Epithelial cell of proximal tubule (primary cell): ENCODE results near the gene TGM5. TPM values are rescaled to one million over a fixed set of nuclear protein-coding genes. Genes with fewer than 3 reads are reported as not detected.

Experiments used
- DNase-seq: peaks from one replicate; pipeline ENCODE4 v3.0.0-alpha.2; 2011; ENCODE audit warnings: low read depth
- H3K4me3 ChIP-seq: 2 replicates; pipeline ENCODE4 v1.5.1; 2011; ENCODE audit warnings: low read depth, mild to moderate bottlenecking, low read length
- total RNA-seq: library from RNA; depleted of rRNA; stranded (reverse); fragments of >200 nt; gene quantifications from 2 replicates; pipeline ENCODE4 v1.2.3, GENCODE V29; 2015
- TF ChIP-seq, protein P1 (sequence below): conservative IDR thresholded peaks from 2 replicates; pipeline ENCODE4 v1.5.1; 2012; ENCODE audit warnings: low read depth, mild to moderate bottlenecking, low read length

TGM5 gene
- total RNA-seq, 1 donor from 2014 or later, result 0.06 TPM

DNA sequence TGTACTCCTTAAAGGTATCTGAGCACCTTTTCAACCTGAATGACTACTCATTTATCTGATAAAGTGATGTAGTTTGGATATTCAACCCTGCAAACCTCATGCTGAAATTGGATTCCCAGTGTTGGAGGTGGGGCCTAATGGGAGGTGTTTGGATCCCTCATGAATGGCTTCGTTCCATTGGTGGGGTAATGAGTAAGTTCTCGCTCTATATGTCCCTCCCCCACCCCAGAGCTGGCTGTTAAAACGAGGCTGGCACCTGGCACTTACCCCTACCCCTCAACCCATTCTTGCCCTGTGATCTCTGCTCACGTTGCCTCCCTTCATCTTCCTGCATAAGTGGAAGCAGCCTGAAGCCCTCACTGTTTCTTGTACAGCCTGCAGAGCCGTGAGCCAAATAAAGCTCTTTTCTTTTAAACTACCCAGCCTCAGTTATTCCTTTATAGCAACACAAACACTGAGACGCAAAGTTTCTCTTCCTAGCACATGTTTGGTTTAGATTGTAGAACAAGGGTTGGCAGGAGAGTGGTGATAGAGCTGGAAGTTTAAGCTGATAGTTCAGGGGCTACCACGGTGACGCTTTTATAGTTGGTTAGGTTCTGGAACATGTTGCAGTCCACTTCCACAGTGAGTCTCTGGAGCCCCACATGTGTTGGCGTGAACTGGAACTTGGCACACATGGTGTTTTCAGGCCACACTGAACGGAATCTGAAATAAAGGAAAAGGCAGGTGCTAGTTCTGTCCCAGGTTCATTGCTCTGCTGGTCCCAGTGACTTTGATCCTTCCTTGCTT is 69.8 kb downstream of the TGM5 start:
- H3K4me3 ChIP-seq, result no peak overlapping the region
- DNase-seq, result no peak
- TF ChIP-seq, protein P1, sequence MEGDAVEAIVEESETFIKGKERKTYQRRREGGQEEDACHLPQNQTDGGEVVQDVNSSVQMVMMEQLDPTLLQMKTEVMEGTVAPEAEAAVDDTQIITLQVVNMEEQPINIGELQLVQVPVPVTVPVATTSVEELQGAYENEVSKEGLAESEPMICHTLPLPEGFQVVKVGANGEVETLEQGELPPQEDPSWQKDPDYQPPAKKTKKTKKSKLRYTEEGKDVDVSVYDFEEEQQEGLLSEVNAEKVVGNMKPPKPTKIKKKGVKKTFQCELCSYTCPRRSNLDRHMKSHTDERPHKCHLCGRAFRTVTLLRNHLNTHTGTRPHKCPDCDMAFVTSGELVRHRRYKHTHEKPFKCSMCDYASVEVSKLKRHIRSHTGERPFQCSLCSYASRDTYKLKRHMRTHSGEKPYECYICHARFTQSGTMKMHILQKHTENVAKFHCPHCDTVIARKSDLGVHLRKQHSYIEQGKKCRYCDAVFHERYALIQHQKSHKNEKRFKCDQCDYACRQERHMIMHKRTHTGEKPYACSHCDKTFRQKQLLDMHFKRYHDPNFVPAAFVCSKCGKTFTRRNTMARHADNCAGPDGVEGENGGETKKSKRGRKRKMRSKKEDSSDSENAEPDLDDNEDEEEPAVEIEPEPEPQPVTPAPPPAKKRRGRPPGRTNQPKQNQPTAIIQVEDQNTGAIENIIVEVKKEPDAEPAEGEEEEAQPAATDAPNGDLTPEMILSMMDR, result no peak

DNA sequence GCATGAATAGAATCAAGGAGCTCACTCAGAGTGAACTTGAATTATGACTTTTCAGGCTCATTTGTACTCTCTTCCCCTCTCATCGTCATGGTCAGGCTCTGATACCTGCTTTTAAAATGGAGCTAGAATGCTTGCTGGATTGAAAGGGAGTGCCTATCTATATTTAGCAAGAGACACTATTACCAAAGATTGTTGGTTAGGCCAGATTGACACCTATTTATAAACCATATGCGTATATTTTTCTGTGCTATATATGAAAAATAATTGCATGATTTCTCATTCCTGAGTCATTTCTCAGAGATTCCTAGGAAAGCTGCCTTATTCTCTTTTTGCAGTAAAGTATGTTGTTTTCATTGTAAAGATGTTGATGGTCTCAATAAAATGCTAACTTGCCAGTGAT is 71.9 kb downstream of the TGM5 start:
- no peak overlapping the region for H3K4me3 ChIP-seq
- DNase-seq, result no peak
- TF ChIP-seq, protein P1, result no peak

DNA sequence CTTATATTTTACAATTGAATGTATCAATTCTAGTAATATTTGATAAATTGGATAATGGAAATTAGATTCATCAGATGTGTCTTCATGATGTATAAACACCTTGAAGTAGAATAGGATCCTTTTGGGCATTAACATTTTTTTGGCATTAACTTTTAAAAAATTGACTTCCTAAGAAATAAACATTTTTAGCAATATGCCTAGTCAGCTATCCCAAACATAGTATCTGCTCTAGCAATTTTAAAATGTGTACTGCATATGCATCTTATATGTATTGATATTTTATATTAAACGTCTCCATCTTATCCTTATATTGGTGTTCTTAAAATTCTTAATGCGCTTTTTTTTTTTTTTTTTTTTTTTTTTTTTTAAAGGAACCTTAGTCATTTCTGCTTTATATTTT is 73.0 kb downstream of the TGM5 start:
- DNase-seq, result no peak
- TF ChIP-seq, protein P1, result no peak
- no peak overlapping the region for H3K4me3 ChIP-seq

DNA sequence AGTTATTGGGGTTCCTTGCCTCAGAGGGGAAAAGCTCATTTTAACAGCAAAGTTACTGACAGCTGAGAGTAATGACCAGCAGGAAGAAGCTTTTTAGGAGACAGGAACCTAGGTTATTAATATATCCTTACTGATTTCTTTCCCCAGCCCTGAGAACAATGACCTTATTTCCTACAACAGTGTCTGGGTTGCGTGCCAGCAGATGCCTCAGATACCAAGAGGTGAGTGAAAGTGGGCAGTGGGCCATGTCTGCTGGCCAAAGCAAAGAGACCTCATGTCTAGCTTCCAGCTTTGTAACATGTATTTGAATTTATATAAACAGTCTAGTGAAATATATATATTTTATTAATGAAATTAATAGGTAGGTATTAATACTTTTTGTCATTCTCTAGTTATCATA is 76.5 kb downstream of the TGM5 start:
- DNase-seq, result no peak
- TF ChIP-seq, protein P1, result no peak
- H3K4me3 ChIP-seq, result no peak overlapping the region

DNA sequence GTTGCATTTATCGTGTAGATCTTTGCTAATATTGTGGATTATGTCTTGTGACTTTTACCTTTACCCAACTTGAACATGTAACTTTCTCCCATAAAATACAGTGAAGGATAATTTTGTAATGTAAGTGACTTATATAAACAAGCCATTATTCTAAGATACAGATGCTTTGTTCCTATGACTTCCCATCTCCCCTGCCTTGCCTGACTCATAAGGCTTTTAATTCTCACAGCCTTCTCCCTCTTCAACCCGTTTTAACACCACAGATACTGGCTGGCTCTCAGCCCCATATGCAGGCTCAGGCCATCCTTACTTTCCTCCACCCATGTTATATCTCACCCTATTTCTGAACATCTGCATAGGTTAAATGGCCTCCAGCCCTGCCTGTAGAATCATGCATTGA is 77.4 kb downstream of the TGM5 start:
- no peak for DNase-seq
- TF ChIP-seq, protein P1, result no peak
- H3K4me3 ChIP-seq, result no peak overlapping the region

DNA sequence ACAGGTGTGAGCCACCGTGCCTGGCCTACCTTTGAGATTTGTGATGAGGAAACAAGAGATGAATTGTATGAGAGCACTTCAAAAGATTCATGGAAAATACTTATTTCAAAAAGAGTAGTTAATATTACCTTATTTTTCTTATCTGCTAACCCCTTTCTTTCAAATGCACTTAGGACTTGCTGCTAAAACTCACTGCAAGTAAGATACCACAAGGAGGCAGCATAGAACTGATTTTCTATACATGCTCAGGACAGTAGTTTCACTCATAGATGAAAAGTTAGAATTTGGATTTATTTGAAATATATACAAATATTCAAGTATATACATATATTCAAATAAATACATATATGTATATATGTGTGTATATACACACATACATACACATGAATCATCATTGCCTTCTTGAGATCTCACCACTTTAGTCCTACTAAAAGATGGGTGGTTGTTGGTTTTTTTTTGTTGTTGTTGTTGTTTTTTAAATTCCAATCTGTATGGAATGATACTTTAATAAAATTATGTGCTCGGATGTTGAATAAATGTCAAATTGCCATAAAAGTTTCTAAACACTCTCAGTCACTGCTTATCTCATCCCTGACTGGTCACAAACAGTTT is 79.1 kb downstream of the TGM5 start:
- TF ChIP-seq, protein P1, result peak; percentile 75
- no peak for DNase-seq
- H3K4me3 ChIP-seq, result no peak overlapping the region

DNA sequence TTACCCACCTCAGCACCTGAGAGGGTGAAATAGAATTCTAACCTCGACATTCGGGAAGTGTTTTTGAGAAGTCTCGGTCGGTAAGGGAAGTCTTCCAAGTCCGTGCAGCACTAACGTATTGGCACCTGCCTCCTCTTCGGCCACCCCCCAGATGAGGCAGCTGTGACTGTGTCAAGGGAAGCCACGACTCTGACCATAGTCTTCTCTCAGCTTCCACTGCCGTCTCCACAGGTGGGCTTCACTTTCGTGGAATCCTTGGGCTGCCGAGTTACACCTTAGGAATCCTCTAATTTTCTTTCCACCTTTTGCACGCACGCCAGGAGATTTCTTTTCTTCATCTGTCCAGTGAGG is 80.8 kb downstream of the TGM5 start:
- TF ChIP-seq, protein P1, result no peak
- peak overlapping the region; percentile 94 for H3K4me3 ChIP-seq
- DNase-seq, result no peak
